ENCODE results near the gene MZB1.
A peak's percentile ranks its signal among the peaks of the same experiment; 100 is the strongest.

MZB1 gene, protein sequence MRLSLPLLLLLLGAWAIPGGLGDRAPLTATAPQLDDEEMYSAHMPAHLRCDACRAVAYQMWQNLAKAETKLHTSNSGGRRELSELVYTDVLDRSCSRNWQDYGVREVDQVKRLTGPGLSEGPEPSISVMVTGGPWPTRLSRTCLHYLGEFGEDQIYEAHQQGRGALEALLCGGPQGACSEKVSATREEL

DNA sequence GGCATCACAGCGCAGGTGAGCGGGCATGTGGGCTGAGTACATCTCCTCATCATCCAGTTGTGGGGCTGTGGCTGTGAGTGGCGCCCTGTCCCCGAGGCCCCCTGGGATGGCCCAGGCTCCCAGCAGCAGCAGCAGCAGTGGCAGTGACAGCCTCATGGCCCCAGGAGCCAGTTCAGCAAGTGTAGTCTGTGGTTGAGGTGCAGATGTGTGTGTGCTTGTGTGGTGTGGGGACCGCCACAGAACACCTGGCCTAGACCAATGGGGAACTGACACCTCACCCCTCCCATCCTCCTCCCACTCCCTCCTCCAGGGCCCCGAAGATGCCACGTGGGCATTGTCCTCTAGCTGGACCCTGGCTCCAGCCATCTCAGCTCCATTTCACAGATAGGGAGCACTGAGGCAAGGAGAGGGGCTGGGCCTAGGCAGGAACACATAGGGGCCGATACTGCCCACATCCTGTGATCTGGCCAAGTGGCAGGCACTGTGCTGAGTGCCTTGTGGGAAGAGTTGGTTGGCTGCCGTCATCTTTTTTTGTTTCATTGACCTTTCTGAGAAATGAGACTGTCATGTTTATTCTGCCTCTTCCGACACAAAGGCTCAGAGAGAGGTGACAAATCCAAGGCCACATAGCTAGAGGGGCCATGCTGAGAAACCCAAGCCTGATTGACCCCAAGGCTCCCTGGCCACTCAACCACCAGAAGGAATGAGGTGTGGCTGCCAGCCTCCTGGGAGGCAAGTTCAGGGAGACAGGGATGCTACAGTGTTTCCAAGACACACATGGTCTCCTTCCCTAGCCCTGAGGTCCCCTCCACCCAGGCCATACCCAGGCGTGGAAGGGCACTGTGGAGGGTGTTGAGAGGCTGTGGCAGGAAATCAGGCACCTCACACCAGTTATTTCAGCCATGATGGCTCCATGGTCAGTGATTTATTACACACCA lies at the start of gene MZB1:
Gene MZB1, minus strand, starts transcription at position 213 of the 938 bp plus-strand sequence. Its CDS starts 57 bp downstream, at position 156.
- DNase-seq (ENCODE audit: low read depth): no peak

DNA sequence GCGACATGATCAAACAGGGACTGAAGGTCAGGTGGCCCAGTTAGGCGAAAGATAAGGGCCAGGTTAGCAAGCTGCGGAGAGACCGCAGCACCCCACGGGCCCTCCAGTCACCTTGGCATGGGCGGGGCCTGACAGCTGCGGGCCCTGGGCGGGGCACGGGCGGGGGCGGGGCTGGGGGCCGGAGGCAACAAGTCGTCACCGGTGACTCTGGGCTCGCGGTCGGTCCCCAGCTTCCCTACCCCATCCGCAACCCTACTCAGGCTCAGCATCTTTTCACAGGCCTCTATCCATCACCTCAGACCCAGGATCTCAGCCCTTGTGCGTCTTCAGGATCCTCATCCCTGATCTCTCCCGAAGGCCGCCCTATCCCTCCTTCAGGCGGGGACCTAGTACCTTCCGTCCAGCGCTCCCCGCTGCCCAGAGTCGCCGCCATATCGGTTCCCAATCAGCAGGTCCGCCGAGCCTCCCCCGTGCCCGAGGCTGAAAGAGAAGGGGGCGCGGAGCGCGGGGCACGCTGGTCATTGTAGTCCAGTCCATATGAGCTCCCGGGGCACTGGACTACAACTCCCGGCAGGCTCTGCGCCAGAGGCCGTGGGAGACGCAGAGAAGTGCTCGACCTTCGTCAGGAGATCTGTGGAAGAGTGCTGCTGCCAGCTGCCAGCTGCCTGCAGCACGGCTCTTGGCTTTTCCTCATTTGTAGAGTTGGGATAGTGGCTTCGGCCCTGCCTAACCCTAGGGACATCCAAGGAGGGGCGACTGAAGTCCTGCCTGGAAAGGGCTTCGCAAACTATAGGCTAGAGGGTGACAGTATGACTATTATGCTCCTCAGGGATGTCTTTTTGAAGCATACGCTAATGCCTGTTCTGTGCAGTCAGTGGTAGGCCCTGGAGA lies 49.5 kb upstream of the MZB1 start, which contains the start of gene DNAJC18:
Gene DNAJC18, minus strand, starts transcription at position 513 of the 891 bp plus-strand sequence. Its CDS starts 80 bp downstream, at position 433.
- peak; percentile 54 for DNase-seq (ENCODE audit: low read depth)

DNA sequence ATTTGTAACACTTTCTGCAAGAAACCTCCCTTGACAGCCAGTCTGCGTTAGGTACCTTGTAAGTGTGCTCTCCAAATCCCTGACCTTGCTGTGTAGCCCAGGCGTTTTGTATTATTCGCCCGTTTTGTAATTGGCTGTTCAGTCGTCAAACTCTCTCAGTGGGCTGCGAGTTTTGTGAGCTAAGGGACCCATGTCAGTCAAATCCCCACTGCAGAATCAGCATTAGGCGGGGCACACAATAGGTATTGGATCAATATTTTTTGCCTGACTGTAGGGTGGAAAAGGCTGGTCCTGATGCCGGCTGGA lies 48.9 kb upstream of the MZB1 start:
- DNase-seq (ENCODE audit: low read depth): no peak

DNA sequence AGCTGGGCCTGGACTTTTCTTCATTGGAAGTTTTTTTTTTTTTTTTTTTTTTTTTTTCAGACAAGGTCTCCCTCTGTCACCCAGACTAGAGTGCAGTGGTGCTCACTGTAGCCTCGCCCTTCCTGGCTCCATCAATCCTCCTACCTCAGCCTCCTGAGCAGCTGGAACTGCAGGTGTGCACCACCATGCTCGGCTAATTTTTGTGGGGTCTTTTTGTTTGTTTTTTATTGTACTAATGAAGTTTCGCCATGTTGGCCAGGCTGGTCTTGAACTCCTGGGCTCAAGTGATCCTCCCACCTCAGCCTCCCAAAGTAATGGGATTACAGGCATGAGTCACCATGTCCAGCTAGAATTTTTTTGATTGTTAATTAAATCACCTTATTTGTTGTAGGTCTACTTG lies 46.0 kb upstream of the MZB1 start:
- no peak for DNase-seq (ENCODE audit: low read depth)

DNA sequence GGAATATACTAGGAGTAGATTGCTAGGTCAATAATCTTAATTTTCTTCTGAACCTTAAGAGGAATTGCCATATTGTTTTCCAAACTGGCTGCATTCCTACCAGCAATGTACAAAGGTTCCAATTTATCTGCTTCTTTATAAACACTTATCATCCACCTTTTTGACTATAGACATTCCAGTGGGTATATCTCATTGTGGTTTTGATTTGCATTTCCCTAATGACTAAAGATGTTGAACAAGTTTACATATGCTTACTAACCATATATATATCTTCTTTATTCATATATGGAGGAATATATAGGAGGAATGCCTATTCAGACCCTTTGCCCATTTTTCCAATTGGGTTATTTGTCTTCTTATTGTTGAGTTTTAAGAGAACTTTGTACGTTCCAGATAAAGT lies 42.0 kb upstream of the MZB1 start:
- DNase-seq (ENCODE audit: low read depth): no peak

DNA sequence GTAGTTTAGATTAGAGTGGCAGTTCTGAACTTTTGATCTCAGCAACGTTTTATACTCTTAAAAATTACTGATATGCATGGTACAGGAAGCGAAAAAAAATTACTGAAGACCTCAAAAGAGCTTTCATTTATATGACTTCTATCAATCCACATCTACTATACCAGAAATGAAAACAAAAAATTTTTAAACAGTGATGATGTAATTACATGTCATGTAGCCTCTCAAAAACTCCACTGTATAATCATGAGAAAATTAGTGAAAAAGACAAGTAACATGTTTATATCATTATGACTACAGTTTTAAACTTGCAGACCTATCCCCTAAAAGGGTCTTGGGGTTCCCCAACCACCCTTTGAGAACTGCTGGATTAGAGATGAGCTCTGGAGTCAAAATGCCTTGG lies 40.3 kb upstream of the MZB1 start:
- no peak for DNase-seq (ENCODE audit: low read depth)

DNA sequence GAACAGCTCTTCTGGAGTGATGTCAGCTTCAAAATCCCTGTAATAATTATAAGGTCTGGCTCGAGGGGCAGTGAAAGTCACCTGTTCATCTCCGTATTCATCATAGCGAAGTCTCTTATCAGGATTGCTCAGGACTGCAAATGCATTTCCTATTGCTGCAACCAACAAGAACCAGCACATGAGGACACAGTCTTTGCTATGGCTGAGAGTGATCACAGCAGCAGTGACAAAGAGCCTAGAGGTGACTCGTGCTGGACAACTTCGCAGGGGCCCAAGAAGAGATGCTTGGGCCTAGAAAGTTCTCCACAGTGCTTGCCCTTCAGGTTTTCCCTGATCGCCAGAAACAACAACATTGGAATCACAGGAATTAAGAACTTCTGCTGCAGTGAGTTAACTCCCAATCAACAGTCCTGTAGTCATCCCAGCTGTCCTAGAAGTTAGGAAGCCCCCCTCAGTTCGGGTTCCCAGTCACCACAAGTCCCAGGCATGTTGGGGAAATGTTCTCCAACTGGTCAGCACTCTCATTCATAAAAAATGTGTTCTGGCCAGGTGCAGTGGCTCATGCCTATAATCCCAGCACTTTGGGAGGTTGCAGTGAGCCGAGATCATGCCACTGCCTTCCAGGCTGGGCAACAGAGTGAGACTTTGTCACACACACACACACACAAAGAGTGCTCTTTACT lies 36.6 kb upstream of the MZB1 start:
- DNase-seq (ENCODE audit: low read depth): peak; percentile 57

DNA sequence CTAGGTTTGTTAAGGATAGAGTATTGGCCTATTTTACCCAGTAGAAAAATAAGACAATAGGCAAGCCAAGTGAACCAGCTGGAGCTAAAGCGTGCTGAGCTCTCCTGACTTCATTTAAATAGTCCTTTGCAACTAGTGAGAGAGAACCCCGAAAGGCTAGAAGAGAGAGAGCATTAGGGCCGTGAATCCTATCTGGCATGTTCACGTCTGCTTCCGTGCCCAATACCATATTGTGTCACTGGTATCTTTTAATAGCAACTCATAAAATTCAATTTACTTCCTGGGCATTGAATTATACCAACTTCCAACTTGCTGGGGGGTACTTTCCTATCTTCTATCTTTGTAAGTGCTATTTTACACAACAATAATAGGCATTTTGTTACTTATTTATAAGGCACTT lies 35.8 kb upstream of the MZB1 start:
- no peak for DNase-seq (ENCODE audit: low read depth)

DNA sequence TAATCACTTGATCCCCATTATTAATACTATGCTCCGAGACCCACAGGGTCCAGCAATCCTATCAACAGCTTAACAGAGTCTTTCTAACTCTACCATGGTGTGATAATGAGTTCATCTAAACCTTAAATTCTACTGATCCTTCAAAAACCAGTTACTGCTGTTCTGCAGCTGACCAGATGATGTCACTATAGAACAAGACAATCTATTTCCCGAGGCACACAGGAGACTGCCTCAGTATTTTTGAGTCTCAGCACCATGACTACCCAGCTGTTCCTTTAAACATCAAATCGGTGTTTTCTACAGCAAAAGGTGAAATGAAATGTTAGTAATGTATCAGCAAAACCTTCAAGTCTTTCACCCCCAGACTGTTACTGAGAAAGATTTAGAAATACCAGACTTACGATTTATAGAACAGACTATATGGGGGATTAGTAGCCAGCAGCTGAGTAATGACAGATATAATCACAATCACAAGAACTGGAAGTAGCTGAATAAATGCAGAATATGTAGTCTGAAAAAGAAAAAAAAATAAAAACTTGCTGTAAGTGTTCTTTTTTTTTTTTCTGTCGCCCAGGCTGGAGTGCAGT lies 32.7 kb upstream of the MZB1 start:
- peak; percentile 27 for DNase-seq (ENCODE audit: low read depth)

DNA sequence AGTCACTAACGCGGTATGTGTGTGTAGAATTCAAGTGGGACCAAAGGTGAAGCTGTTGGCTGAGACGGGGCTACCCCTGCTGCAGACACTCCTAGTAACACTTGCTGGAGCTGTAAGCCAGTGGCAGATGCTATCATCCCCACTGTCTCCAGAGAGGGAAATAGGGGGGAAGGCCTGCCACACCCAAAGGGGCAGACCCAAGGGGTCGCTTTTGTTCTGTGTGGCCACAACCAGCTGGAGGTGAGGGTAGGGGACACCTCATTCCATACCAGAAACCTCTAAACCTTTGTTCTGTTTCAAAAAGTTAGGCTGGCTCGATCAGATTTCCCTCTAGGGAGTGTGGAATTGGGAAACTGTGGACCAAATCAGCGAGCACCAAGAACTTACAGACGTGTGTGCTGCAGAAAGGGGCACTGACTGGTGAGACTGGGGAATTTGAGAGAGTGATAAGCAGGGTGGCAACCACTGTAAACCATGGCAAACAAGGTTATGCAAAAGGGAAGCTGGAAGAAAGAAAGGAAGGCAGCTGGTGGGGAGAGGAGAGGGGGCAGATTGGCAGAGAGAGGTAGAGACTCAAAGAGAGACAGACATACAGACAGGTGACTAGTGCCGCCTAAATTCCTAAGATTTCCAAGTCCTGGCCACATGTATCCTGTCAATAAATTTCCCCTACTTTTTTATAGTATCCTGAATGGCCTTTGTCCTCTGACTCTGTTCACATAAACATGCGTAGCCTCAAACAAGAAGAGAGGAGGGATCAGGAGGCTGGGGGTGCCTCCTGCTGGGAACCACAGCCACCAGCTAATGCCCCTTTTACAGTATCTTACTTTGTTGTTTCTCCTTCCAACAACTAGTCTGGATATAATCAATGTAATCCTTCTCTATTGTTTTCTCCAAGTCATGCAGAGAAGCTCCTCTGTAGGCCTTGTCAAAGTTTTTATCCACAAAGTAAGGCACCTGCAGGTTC lies 29.8 kb upstream of the MZB1 start:
- DNase-seq (ENCODE audit: low read depth): no peak

DNA sequence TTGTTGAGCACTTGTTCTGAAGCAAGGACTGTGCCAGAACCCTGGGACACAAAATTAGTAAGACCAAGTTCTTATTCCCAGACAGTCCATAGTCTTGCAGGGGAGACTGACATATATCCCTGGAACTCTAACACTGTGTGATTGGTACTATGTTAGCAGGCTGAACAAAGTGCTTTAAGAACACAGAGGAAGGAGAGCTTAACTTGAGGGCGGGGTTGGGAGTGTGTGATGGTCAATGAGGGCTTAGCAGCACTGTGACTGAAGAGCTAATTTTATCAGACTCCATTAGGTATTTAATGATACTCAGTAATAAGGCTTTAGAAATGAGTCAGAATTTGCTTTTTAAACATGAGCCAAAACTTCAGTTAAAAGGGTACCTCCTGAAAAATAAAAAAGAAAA lies 29.1 kb upstream of the MZB1 start:
- DNase-seq (ENCODE audit: low read depth): no peak

DNA sequence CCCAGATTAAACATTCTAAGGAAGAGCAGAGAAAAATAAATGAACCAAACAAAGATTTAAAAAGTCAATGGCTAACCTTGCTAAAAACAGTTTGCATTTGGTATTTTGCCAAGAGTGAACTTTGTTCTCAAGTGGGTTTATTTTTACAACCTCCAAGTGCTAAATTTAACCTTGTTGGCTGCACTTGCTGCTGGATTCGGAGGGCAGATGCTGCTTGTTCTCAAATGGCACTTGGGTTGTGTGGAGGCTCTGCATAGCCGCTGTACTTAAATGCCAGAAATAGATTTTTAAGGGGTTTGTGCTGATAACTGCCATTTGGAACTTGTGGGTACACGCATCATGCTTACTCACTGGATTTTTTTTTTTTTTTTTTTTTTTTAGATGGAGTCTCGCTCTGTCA lies 27.5 kb upstream of the MZB1 start:
- no peak for DNase-seq (ENCODE audit: low read depth)

DNA sequence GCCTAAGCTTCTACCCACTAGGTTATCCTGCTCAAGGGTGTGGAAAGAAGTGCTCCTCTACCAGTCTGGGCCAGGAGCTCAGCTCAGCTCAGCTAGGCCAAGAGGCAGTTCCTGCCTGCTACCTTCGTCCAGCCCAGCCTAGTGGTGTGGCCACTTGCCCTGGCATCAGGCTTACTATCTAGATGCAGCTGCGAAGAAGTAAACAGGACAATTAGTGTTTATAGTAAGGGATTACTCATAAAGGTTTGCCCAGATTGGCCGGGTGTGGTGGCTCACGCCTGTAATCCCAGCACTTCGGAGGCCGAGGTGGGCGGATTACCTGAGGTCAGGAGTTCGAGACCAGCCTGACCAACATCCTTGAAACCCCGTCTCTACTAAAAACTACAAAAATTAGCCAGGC lies 26.9 kb upstream of the MZB1 start:
- DNase-seq (ENCODE audit: low read depth): no peak

DNA sequence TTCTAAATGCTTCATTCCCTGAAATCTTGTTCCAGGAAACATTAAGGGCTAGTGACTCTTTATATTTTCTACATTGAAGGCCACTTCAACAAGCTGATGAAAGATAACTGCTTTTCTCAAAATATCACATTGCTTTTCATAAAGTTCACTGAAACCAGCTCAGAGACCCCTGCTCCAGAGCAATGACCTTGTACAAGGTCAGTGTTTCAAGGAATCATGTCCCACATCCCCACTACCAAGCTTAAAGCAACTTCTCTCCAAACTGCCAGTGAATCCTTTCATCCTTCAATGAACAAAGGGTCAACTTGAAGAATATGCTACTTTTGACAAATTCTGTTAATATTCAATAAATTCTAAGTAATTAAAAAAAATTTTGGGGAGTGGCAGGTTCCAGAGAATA lies 26.2 kb upstream of the MZB1 start:
- no peak for DNase-seq (ENCODE audit: low read depth)

DNA sequence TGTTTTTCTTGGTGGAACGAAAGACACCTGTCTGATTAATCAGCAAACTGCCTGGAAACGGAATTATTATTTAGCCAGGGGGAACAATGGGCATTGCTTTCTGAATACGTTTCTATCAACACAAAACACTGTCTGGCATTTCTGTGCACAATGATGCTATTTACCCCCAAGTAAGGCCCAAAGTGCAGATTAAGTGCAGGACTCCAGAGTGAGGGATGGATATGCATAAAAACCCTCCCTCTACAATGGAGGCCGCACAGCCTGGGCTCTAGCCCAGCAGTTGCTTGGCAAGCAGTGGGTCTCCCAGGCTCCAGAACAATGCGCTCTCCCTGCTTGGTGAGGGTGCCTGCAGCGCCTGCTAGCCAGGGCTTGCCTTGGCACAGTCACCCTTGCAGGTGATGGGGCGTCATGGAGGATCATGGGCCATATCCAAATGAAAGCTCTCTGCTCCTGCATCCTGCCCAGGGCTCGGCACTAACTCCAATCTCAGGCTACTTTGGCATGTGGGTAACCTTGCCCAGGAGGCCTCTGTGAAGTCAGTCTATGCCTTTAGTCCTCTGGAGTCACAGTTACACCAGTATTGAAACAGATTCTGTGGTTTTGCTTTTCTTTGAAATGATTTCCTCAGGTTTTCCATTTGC lies 25.6 kb upstream of the MZB1 start:
- no peak for DNase-seq (ENCODE audit: low read depth)

DNA sequence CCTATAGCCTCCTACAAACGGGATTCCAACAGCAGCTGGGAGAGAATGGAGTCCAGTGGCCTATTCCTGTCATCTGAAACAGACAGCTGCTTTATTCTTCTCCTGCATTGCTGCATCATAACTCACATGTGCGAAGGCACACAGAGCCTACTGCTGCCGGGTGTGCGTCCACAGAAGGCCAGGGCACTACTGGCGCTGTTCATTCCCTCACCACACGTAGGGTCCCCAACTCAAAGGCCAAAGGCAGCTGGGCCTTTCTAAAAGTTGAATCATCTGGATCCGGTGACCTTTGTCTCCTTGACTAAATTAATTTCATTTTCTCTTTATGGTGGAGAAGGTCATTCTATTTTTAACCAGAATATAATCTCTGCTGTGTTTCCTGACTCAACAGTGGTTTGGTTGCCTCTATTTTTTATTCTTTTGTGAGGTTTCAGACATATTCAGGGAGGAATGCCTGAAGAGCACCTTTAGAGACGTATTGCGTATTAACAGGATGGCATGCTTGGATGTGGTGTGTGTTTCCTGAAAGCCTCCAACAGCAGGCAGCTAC lies 24.9 kb upstream of the MZB1 start:
- DNase-seq (ENCODE audit: low read depth): no peak

DNA sequence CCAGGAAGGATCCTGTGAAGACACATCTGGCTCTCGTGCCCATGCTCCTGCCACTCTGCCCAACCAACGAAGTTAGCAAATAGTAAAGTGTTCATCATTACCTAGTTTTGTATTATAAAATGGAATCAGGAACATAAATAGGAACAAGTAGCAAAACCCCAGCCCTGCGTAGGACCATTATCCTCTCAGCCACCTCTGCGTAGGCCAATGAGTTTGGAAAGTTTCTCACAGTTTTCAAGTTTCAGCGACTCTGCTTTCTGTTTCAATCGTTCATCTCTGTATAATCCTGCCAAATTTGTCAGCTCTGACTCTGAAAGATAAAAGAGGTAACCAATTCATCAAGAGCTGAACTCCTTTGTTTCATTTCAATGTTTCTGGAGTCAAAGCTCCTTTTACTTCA lies 24.2 kb upstream of the MZB1 start:
- DNase-seq (ENCODE audit: low read depth): no peak

DNA sequence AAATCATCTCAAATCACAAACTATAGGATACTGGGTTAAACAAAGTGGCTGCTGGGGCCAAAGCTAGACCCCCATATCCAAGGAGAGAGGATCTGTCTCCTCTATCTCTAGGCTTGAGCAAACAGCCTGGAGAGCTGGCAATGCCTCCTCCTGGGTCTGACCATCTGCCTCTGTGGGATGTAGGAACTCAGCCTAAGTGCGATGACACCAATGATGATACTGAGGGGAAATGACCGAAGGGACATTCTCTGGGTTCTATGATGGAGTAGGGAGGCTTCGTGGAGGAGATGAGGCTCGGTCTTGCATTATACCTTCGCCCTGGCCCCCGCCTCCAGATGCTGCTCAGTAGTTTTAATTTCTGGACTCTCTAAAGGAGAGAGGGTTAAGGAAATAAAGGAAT lies 23.4 kb upstream of the MZB1 start:
- no peak for DNase-seq (ENCODE audit: low read depth)

DNA sequence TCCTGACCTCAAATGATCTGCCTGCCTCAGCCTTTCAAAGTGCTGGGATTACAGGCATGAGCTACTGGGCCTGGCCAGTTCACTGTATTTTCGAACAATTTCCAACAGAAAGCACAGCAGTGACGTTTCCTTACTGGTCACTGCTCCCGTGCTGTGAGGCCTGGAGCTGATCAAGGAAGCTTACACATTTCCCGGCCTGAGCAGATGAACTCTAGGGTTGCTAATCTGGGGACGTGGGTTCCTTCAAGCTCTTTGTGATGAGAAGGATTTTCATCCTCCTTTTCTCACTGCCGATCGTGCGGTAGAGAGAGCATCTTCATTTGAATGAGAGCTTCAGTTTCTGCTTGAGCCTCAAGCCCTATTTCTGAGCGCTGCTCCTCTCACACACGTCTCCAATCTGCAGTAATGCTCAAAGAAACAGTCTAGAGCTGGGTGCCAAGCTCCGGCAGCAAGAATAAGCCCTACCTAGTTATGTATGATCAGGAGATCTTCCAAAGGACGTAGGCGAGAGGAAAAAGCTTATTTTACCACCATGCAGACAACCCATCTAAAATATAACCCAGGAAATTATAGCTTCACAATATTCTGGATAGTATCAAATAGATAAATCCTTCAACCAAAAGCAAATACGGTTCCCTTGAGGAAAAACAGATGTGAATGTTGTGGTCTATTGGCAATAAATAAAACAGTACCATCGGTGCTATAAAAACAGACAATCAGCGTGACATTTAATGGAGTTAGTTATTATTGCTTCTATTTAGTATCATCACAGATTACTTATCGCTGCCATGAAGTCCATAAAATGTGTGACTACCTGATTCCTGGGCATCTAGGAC lies 21.5 kb upstream of the MZB1 start:
- peak; percentile 27 for DNase-seq (ENCODE audit: low read depth)
